A549 (cell line): ENCODE results near the gene PPIP5K1.
"Not testable (repeated sequence)": the region's sequence is repeated elsewhere in the genome, so short reads cannot be mapped to it uniquely, and the experiment has no call there.

Experiments used
- CBX2 ChIP-seq: fragments of 200-600 bp; sonication (generic); IDR thresholded peaks from 2 replicates; pipeline ENCODE4 v1.6.1; 2016; ENCODE audit warnings: low read depth, mild to moderate bottlenecking, borderline replicate concordance
- CTCF ChIP-seq: fragments of >200 bp; sonication (Bioruptor Twin); formaldehyde crosslinking; IDR thresholded peaks from 3 replicates; pipeline ENCODE4 v1.5.1; 2016
- POLR2AphosphoS2 ChIP-seq: conservative IDR thresholded peaks from 2 replicates; pipeline ENCODE4 v1.6.1; 2012; ENCODE audit warnings: low read length, improper control_type of control experiment, inconsistent platforms
- RAD21 ChIP-seq, 2 experiments: fragments of >200 bp in 1 of 2; sonication (Bioruptor Twin) in 1 of 2; formaldehyde crosslinking in 1 of 2; IDR thresholded peaks in 1 of 2; conservative IDR thresholded peaks in 1 of 2; 2 replicates in 1 of 2; 3 replicates in 1 of 2; pipeline ENCODE4 v1.6.1; 2012 to 2018; ENCODE audit warnings: inconsistent platforms in 1 of 2
- REST ChIP-seq: fragments of 200-600 bp; sonication (generic); IDR thresholded peaks from 2 replicates; pipeline ENCODE4 v1.6.1; 2016; ENCODE audit warnings: antibody characterized with exemption, mild to moderate bottlenecking, moderate library complexity
- USF2 ChIP-seq: fragments of 450-650 bp; IDR thresholded peaks from 2 replicates; pipeline ENCODE4 v1.6.1; 2014; ENCODE audit warnings: antibody characterized with exemption

- TF ChIP-seq CTCF; RAD21 (conservative IDR thresholded peaks at IDR 0.05 in 1 of 2, IDR thresholded peaks at IDR 0.05 in 1 of 2); POLR2AphosphoS2; CBX2; REST; USF2: not testable (repeated sequence)
These were observed 12.2 kb upstream of the PPIP5K1 start for GRCh38 chr15:43602233-43602632.
